VCaP (cell line): Measurements from ENCODE around the gene SGSM2.

Experiments
- H3K27ac ChIP-seq: fragments of 450-650 bp; 2 replicates; pipeline ENCODE4 v1.5.1; 2017
- CTCF ChIP-seq: fragments of 450-650 bp; conservative IDR thresholded peaks from 2 replicates; pipeline ENCODE4 v1.5.1; 2017; ENCODE audit warnings: mild to moderate bottlenecking, moderate library complexity

Gene SGSM2

GRCh38 chr17:2380950-2381649, 43.8 kb downstream of the SGSM2 start:
- H3K27ac ChIP-seq = no peak overlapping the region
- no peak for TF ChIP-seq CTCF

GRCh38 chr17:2383628-2384167, 46.4 kb downstream of the SGSM2 start:
- TF ChIP-seq CTCF = no peak
- peak overlapping the region; percentile 83 for H3K27ac ChIP-seq

GRCh38 chr17:2384439-2385127, 47.3 kb downstream of the SGSM2 start:
- peak overlapping the region; percentile 83 for H3K27ac ChIP-seq
- TF ChIP-seq CTCF = no peak

GRCh38 chr17:2385240-2386210, 48.2 kb downstream of the SGSM2 start:
- TF ChIP-seq CTCF = no peak
- peak overlapping the region; percentile 83 for H3K27ac ChIP-seq

GRCh38 chr17:2386400-2387085, 49.2 kb downstream of the SGSM2 start:
- peak overlapping the region; percentile 83 for H3K27ac ChIP-seq
- no peak for TF ChIP-seq CTCF

- TF ChIP-seq CTCF = no peak
- H3K27ac ChIP-seq = 0 out of 2 replicates have a peak overlapping the region, but pooled peaks have one; percentile 20
These were observed 50.1 kb downstream of the SGSM2 start for GRCh38 chr17:2387086-2388019.
